ENCODE measurements around the gene JADE2. TPM values are rescaled to one million over a fixed set of nuclear protein-coding genes. Genes with fewer than 3 reads are reported as not detected.

Gene JADE2
- total and polyA plus RNA-seq, 2 donors (not counting 3 experiments of a cell fraction or from before 2014, with no cell fraction given): 11.6 to 31.1 TPM

DNA sequence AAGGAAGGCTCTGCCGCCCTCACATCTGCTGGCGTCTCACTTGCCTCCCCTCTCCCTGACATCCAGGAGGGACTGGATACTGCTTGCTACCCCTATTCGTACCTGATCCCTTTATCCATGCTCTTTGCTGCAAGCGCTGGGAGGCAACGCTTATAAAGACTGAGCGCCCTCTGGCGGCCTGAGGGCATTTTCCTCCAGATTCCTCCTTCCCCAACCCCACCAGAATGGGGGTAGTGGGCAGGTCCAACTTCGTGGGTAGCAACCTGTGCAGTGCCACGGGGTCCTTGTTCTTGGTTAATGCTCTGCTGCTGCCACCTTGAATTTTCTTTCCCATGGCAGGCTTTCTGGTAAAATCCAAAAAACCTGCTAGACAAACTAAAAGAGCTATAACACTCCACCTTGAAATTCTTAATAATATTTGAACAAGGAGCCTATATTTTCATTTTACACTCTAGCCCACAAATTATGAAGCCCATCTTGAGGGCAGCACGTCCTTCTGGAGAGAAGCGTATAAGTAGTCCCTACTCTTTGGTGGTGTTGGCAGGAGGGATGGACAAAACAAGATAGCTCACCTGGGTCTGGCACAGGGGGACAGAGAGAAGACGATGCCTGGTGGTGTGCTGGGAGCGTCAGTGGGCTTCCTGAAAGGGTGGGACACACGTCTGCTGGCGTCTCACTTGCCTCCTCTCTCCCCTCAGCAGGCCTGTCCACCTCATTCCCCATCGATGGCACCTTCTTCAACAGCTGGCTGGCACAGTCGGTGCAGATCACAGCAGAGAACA, 52.5 kb downstream of the JADE2 start:
- TF ChIP-seq, protein P1, sequence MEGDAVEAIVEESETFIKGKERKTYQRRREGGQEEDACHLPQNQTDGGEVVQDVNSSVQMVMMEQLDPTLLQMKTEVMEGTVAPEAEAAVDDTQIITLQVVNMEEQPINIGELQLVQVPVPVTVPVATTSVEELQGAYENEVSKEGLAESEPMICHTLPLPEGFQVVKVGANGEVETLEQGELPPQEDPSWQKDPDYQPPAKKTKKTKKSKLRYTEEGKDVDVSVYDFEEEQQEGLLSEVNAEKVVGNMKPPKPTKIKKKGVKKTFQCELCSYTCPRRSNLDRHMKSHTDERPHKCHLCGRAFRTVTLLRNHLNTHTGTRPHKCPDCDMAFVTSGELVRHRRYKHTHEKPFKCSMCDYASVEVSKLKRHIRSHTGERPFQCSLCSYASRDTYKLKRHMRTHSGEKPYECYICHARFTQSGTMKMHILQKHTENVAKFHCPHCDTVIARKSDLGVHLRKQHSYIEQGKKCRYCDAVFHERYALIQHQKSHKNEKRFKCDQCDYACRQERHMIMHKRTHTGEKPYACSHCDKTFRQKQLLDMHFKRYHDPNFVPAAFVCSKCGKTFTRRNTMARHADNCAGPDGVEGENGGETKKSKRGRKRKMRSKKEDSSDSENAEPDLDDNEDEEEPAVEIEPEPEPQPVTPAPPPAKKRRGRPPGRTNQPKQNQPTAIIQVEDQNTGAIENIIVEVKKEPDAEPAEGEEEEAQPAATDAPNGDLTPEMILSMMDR (IDR thresholded peaks at IDR 0.05; ENCODE audit: extremely low read depth in 1 of 2, insufficient read depth in 1 of 2, low read depth in 1 of 2, low read length in 2 of 2): peak; percentile 83 to 88
- no peak for TF ChIP-seq FOS (IDR thresholded peaks at IDR 0.05; ENCODE audit: borderline replicate concordance, insufficient read depth, low read length)
- peaks cover 0 to 17% of the 10 kb centered on the region in 2 experiments for H3K36me3 ChIP-seq (ENCODE audit: control insufficient read depth in 2 of 2, extremely low read depth in 1 of 2, insufficient read depth in 2 of 2, low read length in 2 of 2)
- no peak overlapping the region for H3K4me3 ChIP-seq (replicated peaks in 1 of 3; ENCODE audit: insufficient read depth in 1 of 3, low read depth in 1 of 3, low read length in 3 of 3)
- no peaks in the 10 kb centered on the region for H4K20me1 ChIP-seq (replicated peaks; ENCODE audit: control insufficient read depth, extremely low read depth, insufficient read depth, low read length)
- dilution Hi-C loops (cut with MboI; ENCODE audit: extremely low pct_ligation_motif_present, low sequenced_read_pairs) (no loop called here), intact Hi-C loops (cut with micrococcal nuclease) (loop anchor here (1.0 to 2.0 kb wide), 5 partner anchors 10 to 167 kb away; partner anchors contain the start of gene CDKN2AIPNL)
- H3K27me3 ChIP-seq (ENCODE audit: control insufficient read depth in 2 of 2, insufficient read depth in 2 of 2, low read length in 2 of 2): no peaks in the 10 kb centered on the region
- DNase-seq (ENCODE audit: low read depth, low spot score) (peak; percentile 80), FAIRE-seq (peak; percentile 90)
- no peak overlapping the region for H3K4me2 ChIP-seq (ENCODE audit: insufficient read depth, low read length)
- no TSS peak for BruUV-seq (replicated peaks)
- H3K9ac ChIP-seq (replicated peaks; ENCODE audit: extremely low read depth, insufficient read depth, low read length): no peak overlapping the region
- ChIA-PET POLR2A (interaction anchor here (1.0 kb wide), 1 partner anchor 16 kb away, joined by 3 read pairs; no protein-coding TSS in a partner anchor), CTCF (interaction anchor here (0.6 to 6.9 kb wide), 36 partner anchors 9 to 395 kb away, joined by 3 to 112 read pairs (median 5); partner anchors contain the start of genes CDKN2AIPNL, JADE2 and UBE2B)
- no peaks in the 10 kb centered on the region for H3K9me3 ChIP-seq (replicated peaks; ENCODE audit: control insufficient read depth, insufficient read depth, low read length)
- no peaks in the 10 kb centered on the region for H3K9me1 ChIP-seq (replicated peaks; ENCODE audit: control insufficient read depth, extremely low read depth, insufficient read depth, low read length)
- H2AFZ ChIP-seq (ENCODE audit: low read depth, low read length): no peak overlapping the region
- H3K4me1 ChIP-seq (ENCODE audit: control insufficient read depth, extremely low read depth, insufficient read depth, low read length): peaks cover 37% of the 10 kb centered on the region
- H3K27ac ChIP-seq (ENCODE audit: insufficient read depth, low read depth, low read length): peak overlapping the region; percentile 67
- H3K79me2 ChIP-seq (ENCODE audit: control insufficient read depth, insufficient read depth, low read length): no peaks in the 10 kb centered on the region
